Liver (tissue), 9 donors: ENCODE results near the gene HS3ST4. TPM values are rescaled to one million over a fixed set of nuclear protein-coding genes. Genes with fewer than 3 reads are reported as not detected.

ENCODE experiments used
- DNase-seq: peaks from one replicate; pipeline ENCODE4 v3.0.0-alpha.2; 2017; ENCODE audit warnings: low spot score
- H3K27ac ChIP-seq, 2 donors: one replicate each; pipeline ENCODE4 v1.7.0; 2013; ENCODE audit warnings: inconsistent platforms in 2 of 2, low read length in 2 of 2, control low read depth in 1 of 2, low read depth in 1 of 2, mild to moderate bottlenecking in 1 of 2
- H3K27me3 ChIP-seq, 4 donors: one replicate each; pipeline versions ENCODE4 v1.6.1 to v1.7.0; 2013; ENCODE audit warnings: low read length in 3 of 4, inconsistent platforms in 1 of 4, mild to moderate bottlenecking in 1 of 4, moderate library complexity in 1 of 4; ENCODE audit not compliant: control insufficient read depth in 4 of 4, insufficient read depth in 4 of 4
- H3K36me3 ChIP-seq, 4 donors: one replicate each; pipeline versions ENCODE4 v1.6.1 to v1.7.0; 2013; ENCODE audit warnings: low read length in 3 of 4, mild to moderate bottlenecking in 3 of 4, low read depth in 1 of 4, moderate library complexity in 1 of 4; ENCODE audit not compliant: control insufficient read depth in 4 of 4, insufficient read depth in 3 of 4
- H3K4me1 ChIP-seq, 4 donors: one replicate each; pipeline versions ENCODE4 v1.6.1 to v1.7.0; 2013; ENCODE audit warnings: low read length in 3 of 4, mild to moderate bottlenecking in 3 of 4, moderate library complexity in 1 of 4; ENCODE audit not compliant: control insufficient read depth in 4 of 4, insufficient read depth in 4 of 4
- H3K4me3 ChIP-seq, 3 donors: one replicate each; pipeline versions ENCODE4 v1.6.1 to v1.7.0; 2013; ENCODE audit warnings: low read length in 3 of 3, control low read depth in 1 of 3, low read depth in 1 of 3, mild to moderate bottlenecking in 1 of 3
- H3K9ac ChIP-seq, 2 donors: one replicate each; pipeline ENCODE4 v1.7.0; 2013; ENCODE audit warnings: low read length in 2 of 2, mild to moderate bottlenecking in 2 of 2, moderate library complexity in 2 of 2, control low read depth in 1 of 2, low read depth in 1 of 2
- H3K9me3 ChIP-seq, 4 donors: one replicate each; pipeline versions ENCODE4 v1.6.1 to v1.7.0; 2013; ENCODE audit warnings: low read length in 3 of 4; ENCODE audit not compliant: control insufficient read depth in 4 of 4
- ATF3 ChIP-seq: IDR thresholded peaks from 2 replicates; pipeline ENCODE4 v1.6.1; 2016; ENCODE audit warnings: antibody characterized with exemption
- CTCF ChIP-seq: fragments of 150-350 bp; IDR thresholded peaks from 2 replicates; pipeline ENCODE4 v1.5.1; 2017; ENCODE audit warnings: improper control_type of control experiment, low read depth, low read length; ENCODE audit not compliant: missing input control
- EGR1 ChIP-seq, 2 donors: IDR thresholded peaks; 2 replicates each; pipeline ENCODE4 v1.6.1; 2016 to 2018; ENCODE audit warnings: antibody characterized with exemption in 2 of 2, low read depth in 2 of 2
- FOXA1 ChIP-seq: IDR thresholded peaks from 2 replicates; pipeline ENCODE4 v1.6.1; 2016; ENCODE audit warnings: antibody characterized with exemption
- FOXA2 ChIP-seq: IDR thresholded peaks from 2 replicates; pipeline ENCODE4 v1.6.1; 2016; ENCODE audit warnings: antibody characterized with exemption
- GABPA ChIP-seq, 2 donors: IDR thresholded peaks in 1 of 2; conservative IDR thresholded peaks in 1 of 2; 2 replicates each; pipeline ENCODE4 v1.6.1; 2016; ENCODE audit warnings: antibody characterized with exemption in 2 of 2, mild to moderate bottlenecking in 1 of 2, moderate library complexity in 1 of 2
- HNF4A ChIP-seq, 2 donors: conservative IDR thresholded peaks; 2 replicates each; pipeline ENCODE4 v1.6.1; 2016; ENCODE audit warnings: antibody characterized with exemption in 2 of 2, mild to moderate bottlenecking in 2 of 2
- HNF4G ChIP-seq: IDR thresholded peaks from 2 replicates; pipeline ENCODE4 v1.6.1; 2016; ENCODE audit warnings: antibody characterized with exemption
- JUND ChIP-seq, 2 donors: IDR thresholded peaks; 2 replicates each; pipeline ENCODE4 v1.6.1; 2016; ENCODE audit warnings: antibody characterized with exemption in 2 of 2
- NR2F2 ChIP-seq: IDR thresholded peaks from 2 replicates; pipeline ENCODE4 v1.6.1; 2016; ENCODE audit warnings: antibody characterized with exemption
- RAD21 ChIP-seq, 2 donors: IDR thresholded peaks; 2 replicates each; pipeline ENCODE4 v1.6.1; 2016; ENCODE audit warnings: antibody characterized with exemption in 2 of 2, mild to moderate bottlenecking in 2 of 2
- SP1 ChIP-seq: IDR thresholded peaks from 2 replicates; pipeline ENCODE4 v1.6.1; 2018; ENCODE audit warnings: antibody characterized with exemption, mild to moderate bottlenecking
- TAF1 ChIP-seq: conservative IDR thresholded peaks from 2 replicates; pipeline ENCODE4 v1.6.1; 2016; ENCODE audit warnings: antibody characterized with exemption, mild to moderate bottlenecking
- ZBTB33 ChIP-seq: IDR thresholded peaks from 2 replicates; pipeline ENCODE4 v1.6.1; 2016; ENCODE audit warnings: antibody characterized with exemption
- WGBS: extraction: QIAGEN DNeasy Blood & Tissue Kit; methylation state at CpG from one replicate; pipeline ENCODE4 v1.1.7; 2013; 5-methylcytosine and 5-hydroxymethylcytosine counted together
- polyA plus RNA-seq, 2 donors: library from polyadenylated mRNA; stranded (reverse) in 1 of 2; unstranded in 1 of 2; fragments of 200-250 nt in 1 of 2; fragments of >200 nt in 1 of 2; fragmentation: Nextera tagmentation in 1 of 2; extraction: Ambion mirVana in 1 of 2; gene quantifications; one replicate each; pipeline versions ENCODE4 v1.2.1 to v1.2.3, GENCODE V29; 2013 to 2015
- total RNA-seq, 2 donors: library from RNA; depleted of rRNA; stranded (reverse); fragments of >200 nt; gene quantifications; one replicate each; pipeline ENCODE4 v1.2.3, GENCODE V29; 2014
- donor health status: healthy.
- donor health status: healthy.
- donor health status: healthy.
- donor health status: healthy.
- donor health status: healthy.

HS3ST4 gene
- total and polyA plus RNA-seq, 4 donors = not detected

- H3K4me3 ChIP-seq = no peak overlapping the region
- peaks cover 0 to 12% (median 2%) of the 10 kb centered on the region in 4 donors for H3K27me3 ChIP-seq
- H3K9me3 ChIP-seq = no peaks in the 10 kb centered on the region
- H3K4me1 ChIP-seq = peaks cover 0 to 2% (median 0%) of the 10 kb centered on the region in 4 donors
- H3K9ac ChIP-seq = no peak overlapping the region
- no peaks in the 10 kb centered on the region for H3K36me3 ChIP-seq
- WGBS = 67% methylated on average over 3 of the region's 3 CpGs
- H3K27ac ChIP-seq = no peak overlapping the region
- no peak for TF ChIP-seq NR2F2
- no peak for TF ChIP-seq GABPA (IDR thresholded peaks at IDR 0.05 in 1 of 2, conservative IDR thresholded peaks at IDR 0.05 in 1 of 2)
- no peak for TF ChIP-seq JUND (IDR thresholded peaks at IDR 0.05)
- no peak for TF ChIP-seq ZBTB33
- no peak for TF ChIP-seq CTCF
- no peak for TF ChIP-seq FOXA1
- TF ChIP-seq RAD21 (IDR thresholded peaks at IDR 0.05) = no peak
- no peak for DNase-seq
Observed at GRCh38 chr16:25841761-25842160, 150.0 kb downstream of the HS3ST4 start.

- WGBS = 39% methylated on average over 3 of the region's 3 CpGs
- TF ChIP-seq ZBTB33 (no peak), SP1 (no peak), ATF3 (no peak), GABPA (IDR thresholded peaks at IDR 0.05 in 1 of 2, conservative IDR thresholded peaks at IDR 0.05 in 1 of 2) (no peak), EGR1 (IDR thresholded peaks at IDR 0.05; ENCODE audit: low read depth in 2 of 2) (no peak), HNF4G (no peak), FOXA2 (no peak), NR2F2 (no peak), JUND (IDR thresholded peaks at IDR 0.05) (no peak)
- no peaks in the 10 kb centered on the region for H3K36me3 ChIP-seq
Observed at GRCh38 chr16:25845901-25846300, 154.1 kb downstream of the HS3ST4 start.

GRCh38 chr16:25854141-25854540 is 162.4 kb downstream of the HS3ST4 start:
- no peak for DNase-seq
- no peaks in the 10 kb centered on the region for H3K4me1 ChIP-seq
- H3K27me3 ChIP-seq = peaks cover 0 to 8% (median under 1%) of the 10 kb centered on the region in 4 donors
- no peak overlapping the region for H3K9ac ChIP-seq
- no peak overlapping the region for H3K4me3 ChIP-seq
- no peak overlapping the region for H3K27ac ChIP-seq
- no peaks in the 10 kb centered on the region for H3K9me3 ChIP-seq
- 19% methylated on average over 6 of the region's 6 CpGs for WGBS
- TF ChIP-seq FOXA1 (no peak), EGR1 (IDR thresholded peaks at IDR 0.05; ENCODE audit: low read depth in 2 of 2) (no peak), NR2F2 (no peak), TAF1 (no peak), CTCF (no peak), HNF4A (conservative IDR thresholded peaks at IDR 0.05) (no peak), FOXA2 (no peak), GABPA (IDR thresholded peaks at IDR 0.05 in 1 of 2, conservative IDR thresholded peaks at IDR 0.05 in 1 of 2) (no peak)
- H3K36me3 ChIP-seq = no peaks in the 10 kb centered on the region

More at GRCh38 chr16:25845901-25846300, 154.1 kb downstream of the HS3ST4 start:
- Histone ChIP-seq H3K27me3 (peaks cover 0 to 7% (median 0%) of the 10 kb centered on the region in 4 donors), H3K4me1 (no peaks in the 10 kb centered on the region), H3K9me3 (no peaks in the 10 kb centered on the region), H3K9ac (no peak overlapping the region), H3K27ac (no peak overlapping the region), H3K4me3 (no peak overlapping the region)
- no peak for DNase-seq
